HL-60 (cell line): Measurements from ENCODE around the gene ARIH2.

Experiments
- DNase-seq, 2 experiments: peaks; one replicate each; pipeline ENCODE4 v3.0.0-alpha.2; 2010 to 2020; ENCODE audit warnings: low read depth in 1 of 2, low spot score in 1 of 2
- H3K27ac ChIP-seq: fragments of 250-450 bp; sonication (Bioruptor Pico); replicated peaks from 2 replicates; pipeline ENCODE4 v1.5.1; 2020; ENCODE audit warnings: mild to moderate bottlenecking, moderate library complexity
- H3K27me3 ChIP-seq: fragments of 250-450 bp; sonication (Bioruptor Pico); 2 replicates; pipeline ENCODE4 v1.5.1; 2021; ENCODE audit warnings: mild to moderate bottlenecking, moderate library complexity; ENCODE audit not compliant: insufficient read depth, poor library complexity, severe bottlenecking
- H3K4me3 ChIP-seq: replicated peaks from 2 replicates; pipeline ENCODE4 v1.5.1; 2011; ENCODE audit warnings: mild to moderate bottlenecking, control low read depth, low read length; ENCODE audit not compliant: insufficient read depth
- CTCF ChIP-seq: IDR thresholded peaks from one replicate; pipeline ENCODE4 v1.5.1; 2011; ENCODE audit warnings: low read length, control low read depth, inconsistent platforms; ENCODE audit not compliant: insufficient read depth
- GABPA ChIP-seq: IDR thresholded peaks from 2 replicates; pipeline ENCODE4 v1.6.1; 2012; ENCODE audit warnings: low read depth
- POLR2AphosphoS5 ChIP-seq: IDR thresholded peaks from 2 replicates; pipeline ENCODE4 v1.6.1; 2012; ENCODE audit warnings: low read depth
- REST ChIP-seq: IDR thresholded peaks from 2 replicates; pipeline ENCODE4 v1.6.1; 2012; ENCODE audit warnings: low read depth; ENCODE audit not compliant: insufficient replicate concordance
- SPI1 ChIP-seq: IDR thresholded peaks from 2 replicates; pipeline ENCODE4 v1.6.1; 2012; ENCODE audit warnings: low read depth, mild to moderate bottlenecking, borderline replicate concordance

Gene ARIH2

GRCh38 chr3:48982016-48982415 lies 63.4 kb downstream of the ARIH2 start:
- Histone ChIP-seq H3K4me3 (no peak overlapping the region), H3K27ac (no peak overlapping the region), H3K27me3 (no peaks in the 10 kb centered on the region)
- TF ChIP-seq SPI1, result no peak
- no peak for TF ChIP-seq GABPA
- no peak for TF ChIP-seq REST
- DNase-seq, result no peak

- TF ChIP-seq GABPA, result no peak
- TF ChIP-seq POLR2AphosphoS5, result no peak
- TF ChIP-seq CTCF, result no peak
- no peak for TF ChIP-seq SPI1
- no peak for TF ChIP-seq REST
- Histone ChIP-seq H3K4me3 (no peak overlapping the region), H3K27me3 (no peaks in the 10 kb centered on the region), H3K27ac (no peak overlapping the region)
- no peak for DNase-seq
These were observed 64.0 kb downstream of the ARIH2 start for GRCh38 chr3:48982686-48983085.

GRCh38 chr3:48983096-48983495 lies 64.5 kb downstream of the ARIH2 start:
- no peak overlapping the region for H3K4me3 ChIP-seq
- H3K27ac ChIP-seq, result no peak overlapping the region
- TF ChIP-seq GABPA, result no peak
- TF ChIP-seq SPI1, result no peak
- no peak for TF ChIP-seq REST
- TF ChIP-seq POLR2AphosphoS5, result no peak
- TF ChIP-seq CTCF, result no peak
- H3K27me3 ChIP-seq, result no peaks in the 10 kb centered on the region
- no peak for DNase-seq

GRCh38 chr3:48984663-48985062 lies 66.0 kb downstream of the ARIH2 start:
- no peak for DNase-seq
- Histone ChIP-seq H3K27me3 (no peaks in the 10 kb centered on the region), H3K27ac (no peak overlapping the region), H3K4me3 (no peak overlapping the region)
- TF ChIP-seq POLR2AphosphoS5 (no peak), CTCF (no peak), GABPA (no peak), SPI1 (no peak), REST (no peak)
